GM21528 (cell line): ENCODE data around the gene ZMAT5.

ENCODE experiments used
- ATAC-seq: cut with Tn5 transposase; IDR thresholded peaks from one replicate; pipeline ENCODE4 v1.9.1; 2021; ENCODE audit warnings: mild to moderate bottlenecking, moderate library complexity; ENCODE audit not compliant: unreplicated experiment, low FRiP score

Gene ZMAT5

DNA sequence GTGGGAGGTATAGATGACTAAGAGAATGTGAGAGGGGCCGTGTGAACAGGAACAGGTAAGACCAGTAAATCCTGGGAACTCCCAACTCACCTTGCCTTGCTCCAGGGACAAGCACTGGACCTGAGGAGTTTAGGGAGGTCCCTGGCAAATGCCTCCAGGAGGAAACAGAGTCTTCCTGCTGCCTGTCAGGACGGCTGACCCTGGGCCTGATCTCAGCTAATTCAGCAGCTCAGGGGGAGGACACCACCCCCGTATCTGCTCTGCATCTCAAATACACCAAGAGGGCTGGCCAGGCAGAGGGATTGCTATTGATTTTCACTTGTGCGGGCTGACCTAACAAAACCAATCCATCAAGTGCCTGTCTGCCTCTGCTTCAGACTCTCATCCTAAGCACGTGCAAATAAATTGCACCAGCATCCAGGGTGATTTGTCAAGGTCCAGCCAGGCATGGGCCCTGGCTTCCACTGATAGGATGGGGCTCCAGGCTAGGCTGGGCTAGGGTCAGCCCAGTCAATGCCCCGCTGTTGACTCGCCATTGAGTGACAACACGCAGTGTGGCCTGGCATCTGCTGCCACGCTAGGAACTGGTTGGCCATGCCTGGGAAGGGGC lies 20.7 kb upstream of the ZMAT5 start:
- no peak for ATAC-seq

DNA sequence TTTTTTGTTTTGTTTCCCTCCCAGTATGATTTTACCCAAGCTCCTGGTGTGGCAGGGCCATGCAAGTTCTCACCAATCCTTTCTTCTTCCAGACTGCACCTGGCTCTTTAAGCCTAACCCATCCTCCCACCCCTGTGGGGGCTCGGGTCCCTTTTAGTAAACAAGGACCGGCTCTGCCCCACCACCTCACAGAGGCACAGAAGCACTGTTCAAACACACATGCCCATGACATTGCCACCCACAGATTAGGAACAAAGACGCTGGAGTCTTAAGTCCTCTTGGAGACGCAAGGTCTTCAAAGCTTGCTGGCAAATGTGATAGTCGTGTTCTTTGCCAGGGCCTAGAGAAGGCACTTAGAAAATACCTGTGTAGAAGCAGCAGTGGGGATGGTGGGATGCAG lies 19.2 kb upstream of the ZMAT5 start:
- ATAC-seq: no peak

DNA sequence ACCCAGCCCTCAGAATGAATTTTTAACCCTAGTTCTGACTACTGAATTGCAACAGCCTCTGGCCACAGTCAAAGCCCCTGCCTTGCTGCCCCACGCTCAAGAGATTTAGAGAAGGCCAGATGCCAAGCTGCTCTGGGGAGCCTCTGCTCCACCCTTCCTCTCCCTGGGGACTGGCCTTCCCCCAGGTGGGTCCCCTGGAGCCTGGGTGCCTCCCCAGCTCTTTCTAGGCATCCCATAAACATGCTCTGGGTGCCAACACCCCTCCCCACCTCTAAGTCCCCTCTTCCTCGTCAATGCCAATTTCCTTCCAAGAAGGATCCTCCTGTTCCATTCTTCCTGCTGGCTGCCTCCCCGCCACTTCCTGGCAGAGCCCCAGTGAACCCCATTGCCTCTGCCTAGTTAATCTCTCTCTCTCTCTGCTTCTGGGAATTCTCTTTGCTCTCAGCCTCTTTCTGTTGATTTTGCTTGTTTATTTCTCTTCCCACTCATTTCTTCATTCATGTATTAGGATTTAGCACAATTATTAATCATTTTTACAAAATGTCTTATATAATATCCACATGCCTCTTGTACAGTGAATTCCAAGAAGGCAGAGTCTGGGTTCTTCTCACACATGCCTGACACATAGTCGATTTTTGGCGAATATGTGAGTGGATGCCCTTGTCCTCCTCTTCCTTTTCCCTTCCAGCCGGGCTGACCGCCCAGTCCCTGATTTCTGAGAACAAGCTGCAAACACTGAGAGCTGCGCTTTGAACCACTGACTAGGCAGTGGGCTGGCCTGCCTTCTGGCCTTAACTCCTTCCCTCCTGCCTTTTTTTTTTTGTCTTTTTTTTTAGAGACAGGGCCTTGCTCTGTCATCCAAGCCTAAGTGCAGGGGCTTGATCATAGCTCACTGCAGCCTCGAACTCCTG lies 17.9 kb upstream of the ZMAT5 start:
- no peak for ATAC-seq

- no peak for ATAC-seq
Observed at GRCh38 chr22:29782061-29782845, 15.4 kb upstream of the ZMAT5 start.

- ATAC-seq: no peak
Observed at GRCh38 chr22:29780748-29781676, 14.2 kb upstream of the ZMAT5 start.

DNA sequence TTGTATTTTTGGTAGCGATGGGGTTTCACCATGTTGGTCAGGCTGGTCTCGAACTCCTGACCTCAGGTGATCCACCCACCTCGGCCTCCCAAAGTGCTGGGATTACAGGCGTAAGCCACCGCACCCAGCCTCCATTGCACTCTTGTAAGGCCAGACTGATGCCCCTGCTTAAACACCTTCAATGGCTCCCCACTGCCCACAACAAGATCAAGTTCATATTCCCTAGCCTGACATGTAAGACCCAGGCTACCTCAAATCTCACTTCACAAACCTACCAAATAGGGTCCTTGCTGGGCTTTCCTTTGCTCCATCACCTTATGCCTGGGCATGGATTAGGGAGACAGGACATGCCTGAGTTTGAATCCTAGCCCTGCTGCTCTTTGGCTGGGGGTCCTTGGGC lies 13.4 kb upstream of the ZMAT5 start:
- no peak for ATAC-seq

DNA sequence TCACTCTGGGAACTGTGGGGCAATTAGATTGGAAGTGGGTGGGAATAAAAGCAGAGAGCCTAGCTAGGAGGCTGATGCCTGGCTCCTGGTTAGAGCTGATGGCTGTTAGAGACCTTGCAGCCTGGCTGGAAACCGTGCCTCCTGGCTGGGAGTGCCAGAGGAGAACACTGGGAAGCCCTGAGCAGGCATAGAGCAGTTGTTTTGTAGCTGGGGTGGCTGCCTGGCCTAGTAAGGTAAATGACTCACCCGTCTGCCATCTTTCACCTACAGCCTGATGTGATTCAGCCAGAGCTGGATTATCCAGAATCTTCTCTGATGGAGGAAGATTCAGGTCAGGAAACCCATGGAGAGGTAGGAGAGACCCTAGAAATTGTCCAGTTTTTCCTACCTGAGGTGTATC lies 6.4 kb upstream of the ZMAT5 start:
- ATAC-seq: no peak

- ATAC-seq: no peak
Observed at GRCh38 chr22:29772170-29772641, 5.4 kb upstream of the ZMAT5 start.

DNA sequence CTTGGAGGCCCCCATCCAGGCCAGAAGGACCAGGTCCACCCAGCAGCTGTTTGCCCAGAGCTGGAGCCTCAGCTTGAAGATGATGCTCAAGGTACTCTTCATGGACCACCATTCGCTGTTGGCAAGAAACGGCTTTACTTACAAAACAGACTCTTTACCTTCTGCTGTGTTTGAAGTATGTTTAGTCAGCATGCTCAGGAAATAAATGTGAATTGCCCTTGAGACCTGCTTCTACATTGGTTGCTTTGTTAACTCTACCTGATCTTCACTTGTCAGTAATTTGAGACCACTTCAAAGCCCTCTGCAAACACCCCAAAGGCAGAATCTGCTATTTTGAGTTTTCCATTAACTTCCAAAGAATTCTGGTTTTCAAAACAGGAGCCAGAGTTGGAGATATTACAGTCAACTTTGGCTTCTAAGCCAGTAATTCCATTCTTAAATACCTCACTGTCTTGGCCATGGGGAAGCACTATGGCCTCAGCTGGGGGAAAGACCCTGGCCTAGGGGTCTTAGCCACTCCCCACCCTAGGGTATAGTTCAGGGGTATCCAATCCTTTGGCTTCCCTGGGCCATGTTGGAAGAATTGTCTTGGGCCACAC lies 3.0 kb upstream of the ZMAT5 start:
- no peak for ATAC-seq

- ATAC-seq: no peak
Observed at GRCh38 chr22:29768052-29768693, 1.4 kb upstream of the ZMAT5 start.

DNA sequence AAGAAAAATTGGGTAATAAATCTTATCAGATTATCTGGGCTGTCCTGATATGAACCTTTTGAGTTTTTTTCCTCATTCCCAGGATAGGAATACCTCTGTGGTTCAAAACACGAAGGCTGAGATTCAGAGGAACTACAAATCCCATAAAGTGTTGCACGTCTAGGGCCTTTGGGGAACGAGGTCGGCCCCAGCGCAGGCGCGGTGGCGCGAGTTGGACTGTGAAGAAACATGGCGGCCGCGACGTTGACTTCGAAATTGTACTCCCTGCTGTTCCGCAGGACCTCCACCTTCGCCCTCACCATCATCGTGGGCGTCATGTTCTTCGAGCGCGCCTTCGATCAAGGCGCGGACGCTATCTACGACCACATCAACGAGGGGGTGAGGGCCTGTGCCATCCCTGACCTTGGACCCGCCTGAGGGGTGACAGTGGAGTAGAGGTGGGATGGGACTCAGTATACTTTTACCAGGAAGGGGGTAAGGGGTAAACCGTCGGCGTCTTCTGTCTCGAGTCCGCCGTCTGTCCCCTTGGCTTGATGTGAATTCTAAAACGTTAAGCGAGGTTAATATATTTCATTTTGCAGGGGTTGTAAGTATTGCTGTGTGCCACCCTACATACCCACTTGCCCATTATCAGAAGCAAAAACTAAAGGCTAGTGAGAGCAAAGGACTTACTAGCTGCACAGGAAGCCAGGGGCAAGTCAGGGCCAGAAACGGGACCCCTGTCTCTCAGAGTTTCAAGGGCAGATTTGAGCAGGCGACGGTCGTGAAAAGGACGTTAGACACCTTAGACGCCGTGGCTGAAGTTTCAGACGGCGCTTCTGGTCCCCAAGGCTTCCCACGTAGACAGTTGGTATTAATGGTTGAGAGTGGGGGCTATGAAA lies 604 bp upstream of the ZMAT5 start, which contains the start of gene UQCR10:
TSS of gene UQCR10 (plus strand) at position 199 of the 881 bp plus-strand sequence. CDS start at position 229, 30 bp downstream.
- ATAC-seq: peak; percentile 69

- ATAC-seq: peak; percentile 24
Observed at GRCh38 chr22:29765905-29766631, 739 bp downstream of the ZMAT5 start.

- ATAC-seq: no peak
Observed at GRCh38 chr22:29762263-29762662, 4.5 kb downstream of the ZMAT5 start.

- no peak for ATAC-seq
Observed at GRCh38 chr22:29758959-29759358, 7.8 kb downstream of the ZMAT5 start.

DNA sequence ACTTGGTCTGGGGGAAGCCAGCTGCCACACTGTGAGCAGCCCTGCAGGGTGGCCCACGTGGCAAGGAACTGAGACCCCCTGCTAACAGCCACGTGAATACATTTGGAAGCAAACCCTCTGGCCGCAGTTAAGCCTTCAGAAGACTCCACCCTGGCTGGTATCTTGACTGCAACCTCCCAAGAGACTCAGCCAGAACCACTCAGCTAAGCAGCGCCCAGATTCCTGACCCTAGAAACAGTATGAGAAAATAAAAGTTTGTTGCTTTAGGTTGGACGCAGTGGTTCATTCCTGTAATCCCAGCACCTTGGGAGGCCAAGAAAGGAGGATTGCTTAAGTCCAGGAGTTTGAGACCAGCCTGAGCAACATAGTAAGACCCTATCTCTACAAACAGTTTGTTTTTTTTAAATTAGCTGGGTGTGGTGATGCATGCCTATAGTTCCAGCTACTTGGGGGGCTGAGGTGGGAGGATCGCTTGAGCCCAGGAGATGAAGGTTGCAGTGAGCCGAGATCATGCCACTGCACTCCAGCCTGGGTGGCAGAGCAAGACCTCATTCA lies 8.7 kb downstream of the ZMAT5 start:
- no peak for ATAC-seq

GRCh38 chr22:29757096-29757495 lies 9.7 kb downstream of the ZMAT5 start:
- no peak for ATAC-seq

DNA sequence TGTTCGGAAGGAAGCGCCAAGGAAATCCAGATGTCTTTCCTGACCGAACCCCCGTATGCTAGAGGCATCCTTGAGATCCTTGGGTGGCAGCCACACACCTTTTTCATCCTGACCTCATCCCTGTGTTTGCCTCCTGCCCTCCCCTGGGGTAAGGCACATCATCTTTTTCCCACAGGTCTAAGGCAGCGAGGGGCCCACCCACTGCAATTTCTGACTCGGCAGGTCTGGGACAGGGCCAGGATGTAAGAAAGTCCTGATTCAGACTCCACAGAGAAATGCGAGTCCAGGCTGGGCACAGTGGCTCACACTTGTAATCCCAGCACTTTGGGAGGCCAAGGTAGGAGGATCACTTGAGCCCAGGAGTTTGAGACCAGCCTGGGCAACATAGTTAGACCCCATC lies 10.5 kb downstream of the ZMAT5 start:
- no peak for ATAC-seq
